ENCODE results near the gene MICU2. TPM values are rescaled to one million over a fixed set of nuclear protein-coding genes. Genes with fewer than 3 reads are reported as not detected.

The MICU2 gene
- 23.8 and 50.5 TPM in 2 replicates for total RNA-seq

GRCh38 chr13:21603531-21604448 lies at the start of gene MICU2:
Gene MICU2 (minus strand): TSS chr13:21604170. CDS start chr13:21604148, 22 bp downstream.

GRCh38 chr13:21458813-21459701 lies 144.9 kb downstream of the MICU2 start, which contains the start of gene ZDHHC20:
Gene ZDHHC20 (minus strand): TSS chr13:21459303. CDS start chr13:21459171, 132 bp downstream.

Other genes starting within 250 kb of the MICU2 start
- gene ZDHHC20, start 144.9 kb downstream of the MICU2 start, total RNA-seq = 54.7 and 74.1 TPM in 2 replicates
- 0.06 TPM in 1 of 2 replicates, not detected in the other for gene FGF9, start 66.9 kb upstream of the MICU2 start, total RNA-seq

Data from bladder microvascular endothelial cell (primary cell).